Smooth muscle cell (in vitro differentiated cells): ENCODE results near the gene CYB5R2. TPM values are rescaled to one million over a fixed set of nuclear protein-coding genes. Genes with fewer than 3 reads are reported as not detected.

Experiments
- DNase-seq: peaks from one replicate; lab custom pipeline; 2025; ENCODE audit not compliant: unreplicated experiment; lab: John Stamatoyannopoulos, UW
- H2AFZ ChIP-seq: fragments of 200-600 bp; sonication (generic); 2 replicates; pipeline ENCODE4 v1.6.0; 2016; ENCODE audit warnings: antibody characterized with exemption, low read depth, mild to moderate bottlenecking
- H3F3A ChIP-seq: fragments of 200-600 bp; sonication (generic); 2 replicates; pipeline ENCODE4 v1.6.0; 2017; ENCODE audit warnings: antibody characterized with exemption, low read depth
- H3K27ac ChIP-seq: fragments of 200-600 bp; sonication (generic); 2 replicates; pipeline ENCODE4 v1.5.1; 2016; ENCODE audit warnings: low read depth, mild to moderate bottlenecking
- H3K27me3 ChIP-seq: fragments of 200-600 bp; sonication (generic); 2 replicates; pipeline ENCODE4 v1.6.1; 2016; ENCODE audit warnings: low read depth, mild to moderate bottlenecking
- H3K36me3 ChIP-seq: fragments of 200-600 bp; sonication (generic); 2 replicates; pipeline ENCODE4 v1.5.1; 2016; ENCODE audit warnings: low read depth
- H3K4me1 ChIP-seq: fragments of 200-600 bp; sonication (generic); 2 replicates; pipeline ENCODE4 v1.5.1; 2016; ENCODE audit warnings: low read depth
- H3K4me2 ChIP-seq: fragments of 200-600 bp; sonication (generic); 2 replicates; pipeline ENCODE4 v1.6.0; 2016; ENCODE audit warnings: mild to moderate bottlenecking
- H3K4me3 ChIP-seq: fragments of 200-600 bp; sonication (generic); 2 replicates; pipeline ENCODE4 v1.5.1; 2016; ENCODE audit warnings: mild to moderate bottlenecking
- H3K79me2 ChIP-seq: fragments of 200-600 bp; sonication (generic); 2 replicates; pipeline ENCODE4 v1.6.0; 2016; ENCODE audit warnings: low read depth, mild to moderate bottlenecking
- H3K9ac ChIP-seq: fragments of 200-600 bp; sonication (generic); 2 replicates; pipeline ENCODE4 v1.6.0; 2016; ENCODE audit warnings: low read depth
- H3K9me3 ChIP-seq: fragments of 200-600 bp; sonication (generic); replicated peaks from 2 replicates; pipeline ENCODE4 v1.5.1; 2016; ENCODE audit warnings: low read depth
- H4K20me1 ChIP-seq: fragments of 200-600 bp; sonication (generic); 2 replicates; pipeline ENCODE4 v1.6.0; 2016; ENCODE audit warnings: low read depth
- WGBS: methylation state at CpG from one replicate; pipeline ENCODE4 v1.1.7; 2016; ENCODE audit warnings: low lambda C conversion rate; 5-methylcytosine and 5-hydroxymethylcytosine counted together
- polyA plus RNA-seq: library from polyadenylated mRNA; unstranded; fragments of >200 nt; fragmentation: Nextera tagmentation; extraction: Ambion mirVana; gene quantifications from 2 replicates; pipeline ENCODE4 v1.2.1, GENCODE V29; 2016
- total RNA-seq: library from RNA; depleted of rRNA; stranded (reverse); fragments of >200 nt; gene quantifications from 2 replicates; pipeline ENCODE4 v1.2.3, GENCODE V29; 2014
- TF ChIP-seq, protein P1 (sequence below): fragments of 200-600 bp; sonication (generic); IDR thresholded peaks from 2 replicates; pipeline ENCODE4 v1.5.1; 2017; ENCODE audit warnings: borderline replicate concordance, mild to moderate bottlenecking, antibody characterized with exemption; ENCODE audit not compliant: insufficient read depth, poor library complexity, severe bottlenecking

Gene CYB5R2
- total and polyA plus RNA-seq, 2 experiments from 2014 or later = 32.4 to 45.1 TPM

DNA sequence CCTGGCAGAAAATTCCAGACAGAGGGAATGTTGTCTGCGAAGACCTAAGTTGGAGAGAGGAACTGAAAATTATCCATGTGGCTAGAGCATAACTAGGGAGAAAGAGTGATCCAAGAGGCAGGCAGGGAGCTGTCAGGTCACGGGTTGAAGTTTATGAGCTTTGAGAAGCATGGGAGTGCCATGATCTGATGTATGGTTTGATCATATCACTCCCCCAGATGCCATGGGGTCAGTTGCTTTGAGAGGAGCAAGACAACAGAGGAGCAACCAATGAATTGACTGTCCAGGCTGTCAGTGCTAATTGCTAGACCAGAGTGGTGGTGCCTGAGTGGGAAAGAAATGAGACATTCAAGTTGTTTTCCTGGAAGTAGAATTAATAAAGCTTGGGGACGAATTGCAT, 54.0 kb downstream of the CYB5R2 start:
- no peak for DNase-seq
- H3K9me3 ChIP-seq = no peaks in the 10 kb centered on the region
- TF ChIP-seq, protein P1, sequence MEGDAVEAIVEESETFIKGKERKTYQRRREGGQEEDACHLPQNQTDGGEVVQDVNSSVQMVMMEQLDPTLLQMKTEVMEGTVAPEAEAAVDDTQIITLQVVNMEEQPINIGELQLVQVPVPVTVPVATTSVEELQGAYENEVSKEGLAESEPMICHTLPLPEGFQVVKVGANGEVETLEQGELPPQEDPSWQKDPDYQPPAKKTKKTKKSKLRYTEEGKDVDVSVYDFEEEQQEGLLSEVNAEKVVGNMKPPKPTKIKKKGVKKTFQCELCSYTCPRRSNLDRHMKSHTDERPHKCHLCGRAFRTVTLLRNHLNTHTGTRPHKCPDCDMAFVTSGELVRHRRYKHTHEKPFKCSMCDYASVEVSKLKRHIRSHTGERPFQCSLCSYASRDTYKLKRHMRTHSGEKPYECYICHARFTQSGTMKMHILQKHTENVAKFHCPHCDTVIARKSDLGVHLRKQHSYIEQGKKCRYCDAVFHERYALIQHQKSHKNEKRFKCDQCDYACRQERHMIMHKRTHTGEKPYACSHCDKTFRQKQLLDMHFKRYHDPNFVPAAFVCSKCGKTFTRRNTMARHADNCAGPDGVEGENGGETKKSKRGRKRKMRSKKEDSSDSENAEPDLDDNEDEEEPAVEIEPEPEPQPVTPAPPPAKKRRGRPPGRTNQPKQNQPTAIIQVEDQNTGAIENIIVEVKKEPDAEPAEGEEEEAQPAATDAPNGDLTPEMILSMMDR = no peak
- H4K20me1 ChIP-seq = no peaks in the 10 kb centered on the region
- H3K27ac ChIP-seq = no peak overlapping the region
- no peaks in the 10 kb centered on the region for H3F3A ChIP-seq
- WGBS = 94% methylated on average over 3 of the region's 3 CpGs
- no peaks in the 10 kb centered on the region for H3K4me1 ChIP-seq
- no peak overlapping the region for H3K4me2 ChIP-seq
- no peak overlapping the region for H3K4me3 ChIP-seq
- H3K79me2 ChIP-seq = no peaks in the 10 kb centered on the region
- no peak overlapping the region for H3K9ac ChIP-seq
- H3K36me3 ChIP-seq = no peaks in the 10 kb centered on the region
- no peaks in the 10 kb centered on the region for H3K27me3 ChIP-seq
- H2AFZ ChIP-seq = no peak overlapping the region

DNA sequence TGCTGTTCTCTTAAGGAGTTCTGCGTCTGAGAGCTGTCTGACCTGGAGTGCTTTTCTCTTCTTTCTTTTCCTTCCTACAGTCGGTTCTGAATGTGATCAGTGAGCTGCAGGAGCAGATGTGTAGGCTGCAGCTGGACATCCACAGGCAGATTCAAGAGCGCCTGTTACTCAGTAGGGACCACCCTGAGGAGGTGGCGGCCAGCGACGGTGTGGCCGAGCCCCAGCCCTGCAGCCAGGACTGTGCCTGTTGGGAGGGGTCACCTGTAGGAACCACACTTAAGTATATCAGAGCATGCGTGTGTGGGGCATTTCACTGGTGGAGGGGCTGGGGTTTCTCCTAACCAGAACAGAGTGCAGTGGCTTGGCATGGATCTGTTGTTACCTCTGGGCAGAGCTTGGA, 56.3 kb downstream of the CYB5R2 start:
- no peak overlapping the region for H3K27ac ChIP-seq
- no peaks in the 10 kb centered on the region for H3K27me3 ChIP-seq
- H4K20me1 ChIP-seq = no peaks in the 10 kb centered on the region
- H3F3A ChIP-seq = no peaks in the 10 kb centered on the region
- peaks cover 15% of the 10 kb centered on the region for H3K4me1 ChIP-seq
- no peaks in the 10 kb centered on the region for H3K79me2 ChIP-seq
- H2AFZ ChIP-seq = no peak overlapping the region
- no peak overlapping the region for H3K9ac ChIP-seq
- WGBS = 93% methylated on average over 8 of the region's 8 CpGs
- H3K4me2 ChIP-seq = no peak overlapping the region
- no peak for DNase-seq
- no peak overlapping the region for H3K4me3 ChIP-seq
- no peaks in the 10 kb centered on the region for H3K9me3 ChIP-seq
- TF ChIP-seq, protein P1 = no peak
- no peaks in the 10 kb centered on the region for H3K36me3 ChIP-seq

Other genes starting within 250 kb of the CYB5R2 start
- gene OLFML1, start 188.0 kb downstream of the CYB5R2 start, total RNA-seq = not detected in 2 replicates
- gene OLFML1, start 188.0 kb downstream of the CYB5R2 start, polyA plus RNA-seq = 0.14 and 0.22 TPM in 2 replicates
- 9.8 and 17.1 TPM in 2 replicates for gene PPFIBP2, start 159.5 kb downstream of the CYB5R2 start, total RNA-seq
- 16.4 and 20.2 TPM in 2 replicates for gene PPFIBP2, start 159.5 kb downstream of the CYB5R2 start, polyA plus RNA-seq
- 0.13 and 1.7 TPM in 2 replicates for gene OVCH2, start 33.0 kb upstream of the CYB5R2 start, total RNA-seq
- gene OVCH2, start 33.0 kb upstream of the CYB5R2 start, polyA plus RNA-seq = 0.26 and 1.6 TPM in 2 replicates
- gene OR5P2, start 123.4 kb upstream of the CYB5R2 start, total RNA-seq = 0.54 and 0.76 TPM in 2 replicates
- 0.45 TPM in 1 of 2 replicates, not detected in the other for gene OR5P2, start 123.4 kb upstream of the CYB5R2 start, polyA plus RNA-seq
- 0.31 and 0.81 TPM in 2 replicates for gene OR5P3, start 157.3 kb upstream of the CYB5R2 start, total RNA-seq
- gene OR5P3, start 157.3 kb upstream of the CYB5R2 start, polyA plus RNA-seq = not detected in 2 replicates